Measurements from ENCODE around the gene SUN5.
"Not testable (repeated sequence)": the region's sequence is repeated elsewhere in the genome, so short reads cannot be mapped to it uniquely, and the experiment has no call there.

The SUN5 gene

DNA sequence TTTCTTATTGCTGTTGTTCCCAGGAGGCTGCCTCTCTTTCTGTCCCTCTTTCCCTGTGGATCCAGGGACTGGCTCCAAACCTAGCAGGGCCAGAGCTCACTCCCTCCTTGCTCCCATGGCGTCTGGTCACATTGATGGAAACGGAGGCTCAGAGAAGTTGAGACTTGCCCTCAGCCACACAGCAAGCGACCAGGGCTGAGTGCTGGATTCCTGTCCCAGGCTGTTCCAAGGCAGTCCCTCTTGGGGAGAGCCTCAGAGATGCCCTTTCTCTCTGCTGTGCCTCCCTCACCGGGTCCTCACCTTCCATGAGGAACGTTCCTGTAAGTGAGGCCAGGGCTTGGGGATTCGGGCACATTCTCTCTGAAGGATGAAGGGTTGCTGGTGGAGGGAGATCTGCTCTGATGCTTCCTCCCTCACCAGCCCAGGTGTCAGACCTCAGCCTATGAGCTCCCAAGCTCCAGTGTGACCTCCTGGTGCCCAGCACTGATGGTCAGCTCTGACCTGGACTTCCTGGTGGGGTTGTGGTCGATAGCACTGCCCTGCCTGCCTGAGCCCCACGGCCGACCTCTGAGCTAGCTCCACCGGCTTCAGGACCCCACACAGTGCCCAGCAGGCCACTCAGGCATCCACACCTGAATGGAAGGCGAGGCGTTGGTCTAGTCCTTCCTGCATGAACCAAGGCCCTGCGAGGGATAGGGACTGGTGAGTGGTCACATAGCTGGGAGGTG, 26.8 kb downstream of the SUN5 start:
- DNase-seq (ENCODE audit: low read depth in 2 of 2): no peak

DNA sequence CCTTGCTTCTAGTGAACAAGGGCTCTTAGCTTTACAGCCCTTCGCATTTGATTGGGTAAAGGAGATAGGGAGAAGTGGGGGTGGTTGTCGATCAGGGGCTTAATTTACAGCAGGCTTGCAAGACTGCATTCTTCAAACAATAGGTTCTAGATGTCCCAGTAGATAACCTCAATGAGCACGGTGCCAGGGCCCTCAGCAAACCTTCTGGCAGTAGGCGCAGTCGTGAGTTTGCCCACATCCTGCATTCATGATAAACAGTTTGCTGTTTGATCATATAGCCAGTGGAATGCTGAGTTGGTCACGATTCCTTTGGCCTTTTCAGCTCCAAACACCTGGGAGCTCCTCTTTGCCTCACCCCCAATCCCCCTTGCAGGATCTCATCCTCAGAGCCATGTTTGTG, 27.5 kb downstream of the SUN5 start:
- DNase-seq (ENCODE audit: low read depth in 2 of 2): no peak

- DNase-seq (ENCODE audit: low read depth in 2 of 2): no peak
These were observed 28.2 kb downstream of the SUN5 start for GRCh38 chr20:32975698-32976674.

DNA sequence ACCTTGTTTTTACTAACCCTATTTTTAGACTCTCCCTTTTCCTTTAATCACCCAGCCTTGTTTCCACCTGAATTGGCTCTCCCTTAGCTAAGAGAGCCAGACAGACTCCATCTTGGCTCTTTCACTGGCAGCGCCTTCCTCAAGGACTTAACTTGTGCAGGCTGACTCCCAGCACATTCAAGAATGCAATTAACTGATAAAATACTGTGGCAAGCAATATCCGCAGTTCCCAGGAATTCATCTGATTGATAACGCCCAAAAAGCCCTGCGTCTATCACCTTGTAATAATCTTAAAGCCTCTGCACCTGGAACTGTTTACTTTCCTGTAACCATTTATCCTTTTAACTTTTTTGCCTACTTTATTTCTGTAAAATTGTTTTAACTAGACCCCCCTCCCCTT, 29.1 kb downstream of the SUN5 start:
- not testable (repeated sequence) for DNase-seq (ENCODE audit: low read depth in 2 of 2)

DNA sequence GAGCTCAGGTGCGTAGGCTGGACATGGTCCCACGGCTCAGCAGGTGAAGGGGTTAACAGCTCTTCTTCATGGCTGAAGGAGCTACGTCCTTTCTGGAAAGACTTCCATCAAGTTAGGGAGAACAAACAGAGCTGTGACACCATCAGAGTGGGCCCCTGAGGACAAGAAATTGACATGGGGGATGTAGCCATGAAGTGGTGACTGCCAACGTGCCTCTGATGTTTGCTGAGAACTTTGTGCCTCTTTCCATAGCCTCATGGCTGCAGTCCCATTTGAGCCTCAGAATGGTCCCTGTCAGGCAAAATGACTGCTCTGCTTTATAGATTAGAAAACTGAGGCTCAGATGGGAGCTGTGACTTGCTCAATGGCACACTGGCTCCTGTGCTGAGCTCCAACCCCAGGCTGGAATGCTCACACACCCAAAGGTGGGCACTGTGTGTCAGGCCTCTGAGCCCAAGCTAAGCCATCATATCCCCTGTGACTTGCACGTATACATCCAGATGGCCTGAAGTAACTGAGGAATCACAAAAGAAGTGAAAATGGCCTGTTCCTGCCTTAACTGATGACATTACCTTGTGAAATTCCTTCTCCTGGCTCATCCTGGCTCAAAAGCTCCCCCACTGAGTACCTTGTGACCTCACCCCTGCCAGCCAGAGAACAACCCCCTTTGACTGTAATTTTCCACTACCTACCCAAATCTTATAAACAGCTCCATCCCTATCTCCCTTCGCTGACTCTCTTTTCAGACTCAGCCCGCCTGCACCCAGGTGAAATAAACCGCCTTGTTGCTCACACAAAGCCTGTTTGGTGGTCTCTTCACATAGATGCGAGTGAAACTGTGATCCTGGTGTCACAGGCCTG, 29.8 kb downstream of the SUN5 start:
- not testable (repeated sequence) for DNase-seq (ENCODE audit: low read depth in 2 of 2)

DNA sequence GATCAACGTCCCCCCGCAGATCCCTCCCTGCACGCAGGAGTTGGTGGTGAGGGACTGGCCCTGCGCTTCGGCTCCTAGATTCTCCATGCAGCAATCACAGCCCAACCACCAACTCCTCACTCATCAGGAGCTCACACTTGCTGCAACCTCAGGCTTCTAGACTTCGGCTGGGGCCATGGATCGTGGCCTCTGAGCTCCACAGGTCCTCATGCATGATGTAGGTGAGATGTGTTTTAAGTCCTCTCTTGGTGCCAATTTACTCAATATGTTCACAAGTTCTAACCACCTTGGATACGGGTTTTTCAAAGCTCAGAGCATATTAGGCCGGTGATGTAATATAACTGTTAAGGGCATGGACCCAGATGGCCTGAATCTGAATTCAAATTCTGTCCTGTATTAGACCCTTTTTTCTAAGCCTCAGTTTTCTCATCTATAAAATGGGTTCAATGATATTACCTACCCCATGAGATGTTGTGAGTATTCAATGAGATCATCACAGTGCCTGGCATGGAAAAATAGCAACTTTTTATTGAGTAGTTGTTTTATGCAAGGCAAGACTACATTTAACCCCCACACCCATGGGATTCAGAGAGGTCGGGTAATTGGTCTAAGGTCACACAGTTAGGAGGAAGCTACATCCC, 31.0 kb downstream of the SUN5 start:
- no peak for DNase-seq (ENCODE audit: low read depth in 2 of 2)

DNA sequence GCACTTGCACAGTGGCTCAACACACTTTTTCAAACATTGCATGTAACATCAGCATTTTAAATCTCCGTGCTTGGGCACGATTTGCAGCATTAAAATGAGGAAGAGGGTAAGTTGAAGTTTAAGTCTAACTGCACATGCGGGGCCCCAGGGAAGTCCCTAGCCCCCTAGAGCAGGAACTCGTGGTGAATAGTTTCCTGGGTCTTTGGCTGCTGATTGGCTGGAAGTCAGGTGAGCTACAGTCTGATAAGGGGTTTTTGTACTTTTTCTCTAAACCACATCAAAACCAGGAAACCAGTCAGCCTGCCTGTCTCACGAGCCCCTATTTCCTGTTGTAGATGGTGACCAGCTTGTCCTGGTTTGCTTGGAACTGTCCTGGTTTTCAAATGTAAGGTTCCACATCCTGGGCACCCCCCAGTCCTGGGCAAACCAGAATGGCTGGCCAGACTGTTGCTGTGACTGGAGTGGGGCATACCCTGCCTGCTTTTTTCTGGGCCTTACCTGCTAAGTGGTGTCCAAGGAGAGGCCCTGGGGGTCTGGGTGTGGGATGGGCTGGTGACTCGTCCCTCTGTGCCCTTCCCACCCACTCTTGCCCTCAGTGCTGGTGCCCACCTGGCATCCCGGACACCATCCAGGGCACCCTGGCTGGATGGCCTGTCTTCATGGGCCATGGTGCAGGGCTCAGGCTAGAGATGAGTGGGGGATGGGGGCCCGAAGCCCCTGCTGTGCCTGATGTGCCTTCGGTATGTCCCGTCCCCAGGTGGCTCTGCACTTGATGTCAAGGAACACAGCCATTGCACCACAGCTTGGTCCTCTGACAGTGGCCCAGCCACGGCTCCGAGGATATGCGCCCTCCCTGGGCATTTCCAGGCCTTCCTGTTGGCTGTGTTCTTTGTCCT, 31.8 kb downstream of the SUN5 start:
- peak; percentile 40 to 67 for DNase-seq (ENCODE audit: low read depth in 2 of 2)

- no peak for DNase-seq (ENCODE audit: low read depth in 2 of 2)
These were observed 32.5 kb downstream of the SUN5 start for GRCh38 chr20:32971703-32972161.

DNA sequence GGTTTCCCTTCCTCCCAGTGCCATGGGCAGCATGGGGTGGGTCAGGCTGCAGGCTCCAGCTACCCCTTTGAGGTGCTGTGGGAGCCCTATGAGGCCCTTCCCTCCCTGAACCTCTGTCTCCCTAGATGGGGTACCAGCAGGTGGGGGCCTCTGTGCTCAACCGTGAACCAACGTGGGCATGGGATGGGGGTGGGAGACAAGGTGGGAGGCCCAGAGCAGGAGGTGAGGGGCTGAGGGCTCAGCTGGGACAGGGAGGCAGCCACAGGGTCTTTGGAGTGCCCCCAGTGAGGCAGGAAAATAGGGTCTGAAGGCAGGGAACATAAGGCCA, 33.3 kb downstream of the SUN5 start:
- no peak for DNase-seq (ENCODE audit: low read depth in 2 of 2)

DNA sequence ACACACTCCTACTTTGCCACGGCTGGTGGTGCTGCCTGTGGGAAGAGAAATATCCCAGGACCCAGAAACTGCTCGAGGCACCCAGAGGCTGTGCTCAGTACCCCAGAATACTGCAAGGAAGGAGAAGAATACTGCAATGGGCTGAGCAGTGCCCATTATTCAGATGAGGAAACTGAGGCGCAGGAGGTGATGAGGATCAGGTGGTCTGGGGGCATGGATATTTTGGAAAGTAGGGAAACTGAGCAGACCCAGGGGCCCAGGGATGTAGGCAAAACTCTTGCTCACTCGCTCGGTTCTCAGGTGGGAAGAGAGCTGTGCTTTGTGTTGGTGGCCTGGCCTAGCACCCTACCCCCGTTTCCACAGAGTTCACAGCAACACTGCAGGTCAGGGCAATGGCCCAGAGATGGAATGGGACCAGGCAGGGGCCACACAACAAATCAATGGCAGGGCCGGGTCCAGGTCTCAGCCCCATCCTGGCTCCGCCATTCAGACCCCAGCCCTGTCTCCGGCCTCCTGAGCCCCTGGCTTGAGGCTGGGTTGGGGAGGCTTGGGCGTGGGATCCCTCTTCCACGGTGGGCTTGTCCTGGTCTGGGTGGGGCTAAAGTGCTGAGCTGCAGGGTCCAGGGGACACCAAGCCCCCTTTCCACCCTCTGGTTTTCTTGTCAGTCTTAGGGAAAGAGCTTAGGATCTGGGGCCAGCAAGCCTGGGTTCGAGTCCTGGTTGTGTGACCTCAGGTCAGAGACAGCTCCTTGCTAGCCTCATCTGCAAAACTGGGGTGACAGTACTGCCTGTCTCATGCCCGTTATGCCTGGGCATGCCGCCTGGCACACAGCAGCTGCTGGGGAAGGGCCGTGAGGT, 33.9 kb downstream of the SUN5 start:
- DNase-seq (ENCODE audit: low read depth in 2 of 2): no peak

DNA sequence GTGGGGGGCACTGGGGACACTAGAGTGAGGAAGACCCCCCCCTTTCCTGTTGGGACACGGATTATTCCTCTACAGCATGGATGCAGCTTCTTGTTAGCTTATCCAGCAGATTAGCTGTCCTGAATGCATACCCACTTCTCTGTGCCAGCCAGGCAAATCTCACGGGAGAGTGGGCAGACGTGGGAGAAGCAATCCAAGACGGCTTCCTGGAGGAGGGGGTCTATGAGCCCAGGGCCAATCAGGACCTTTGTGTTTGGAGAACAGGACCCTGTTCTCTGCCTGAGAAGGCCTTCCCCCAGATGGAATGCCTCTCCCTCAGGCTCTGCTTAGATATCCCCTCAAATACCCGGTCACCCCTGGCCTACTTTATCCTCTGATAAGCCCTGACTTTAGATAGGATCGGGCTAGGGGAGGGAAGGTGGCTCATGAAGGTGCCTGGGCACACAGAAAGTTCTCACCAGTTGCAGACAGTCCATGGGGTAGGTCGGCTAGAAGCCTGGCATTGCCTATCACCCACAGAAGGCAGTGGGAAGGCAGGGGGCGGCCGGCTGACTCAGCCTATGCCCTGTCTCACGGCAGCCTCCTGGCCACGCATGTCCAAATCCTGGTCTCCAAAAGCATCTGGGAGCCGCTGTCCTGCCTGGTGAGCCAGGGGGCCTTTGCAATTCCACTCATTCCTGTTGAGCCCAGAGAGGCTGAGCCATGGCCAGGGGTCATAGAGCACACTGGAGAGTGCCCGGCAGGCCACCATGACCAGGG, 34.7 kb downstream of the SUN5 start:
- DNase-seq (ENCODE audit: low read depth in 2 of 2): no peak

GRCh38 chr20:32968478-32969241, 35.6 kb downstream of the SUN5 start:
- no peak for DNase-seq (ENCODE audit: low read depth in 2 of 2)

GRCh38 chr20:32967961-32968457, 36.2 kb downstream of the SUN5 start:
- DNase-seq (ENCODE audit: low read depth in 2 of 2): peak in 1 of 2 donors; percentile 23

DNA sequence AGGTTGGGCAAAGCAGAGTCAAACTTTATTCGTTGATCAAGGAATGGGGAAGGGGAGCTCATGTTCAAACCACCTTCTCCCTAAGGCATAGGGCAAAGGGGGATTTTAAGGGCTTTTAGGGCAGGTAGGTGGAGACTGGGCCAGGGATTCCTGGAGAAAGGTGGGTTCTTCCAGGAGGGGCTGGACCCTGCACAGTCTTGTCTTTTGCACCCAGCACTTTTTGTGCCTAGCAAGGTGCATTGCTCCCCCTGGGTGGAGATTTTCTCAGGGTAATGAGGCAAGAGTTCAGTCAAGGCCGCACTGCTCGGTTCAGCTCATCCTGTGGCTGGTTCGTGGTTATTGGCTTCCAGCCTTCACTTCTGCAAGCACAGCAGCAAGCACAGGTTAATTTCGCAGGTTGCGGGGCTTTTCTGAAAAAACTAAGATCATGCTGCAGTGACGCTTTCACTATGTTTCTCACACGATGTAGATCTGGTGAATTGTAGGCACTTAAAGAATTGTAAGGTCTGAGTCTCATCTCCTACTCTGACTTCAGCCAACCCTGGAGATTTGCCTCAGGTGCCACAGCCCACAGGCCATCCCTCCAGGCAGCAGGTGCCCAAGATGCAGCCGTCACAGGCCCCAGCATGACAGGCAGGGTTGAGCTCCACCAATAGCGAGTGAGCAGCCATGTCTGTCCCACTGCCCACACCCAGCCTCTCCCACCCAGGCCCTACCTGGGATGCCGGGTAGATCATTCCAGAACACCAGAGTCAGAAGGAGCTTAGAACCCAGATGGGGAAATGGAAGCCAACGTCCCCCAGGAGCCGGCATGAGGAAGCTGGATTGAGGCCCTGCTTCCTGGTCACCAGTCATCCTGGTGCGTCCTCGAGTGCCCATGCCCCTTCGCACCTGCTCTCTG, 37.1 kb downstream of the SUN5 start:
- no peak for DNase-seq (ENCODE audit: low read depth in 2 of 2)

DNA sequence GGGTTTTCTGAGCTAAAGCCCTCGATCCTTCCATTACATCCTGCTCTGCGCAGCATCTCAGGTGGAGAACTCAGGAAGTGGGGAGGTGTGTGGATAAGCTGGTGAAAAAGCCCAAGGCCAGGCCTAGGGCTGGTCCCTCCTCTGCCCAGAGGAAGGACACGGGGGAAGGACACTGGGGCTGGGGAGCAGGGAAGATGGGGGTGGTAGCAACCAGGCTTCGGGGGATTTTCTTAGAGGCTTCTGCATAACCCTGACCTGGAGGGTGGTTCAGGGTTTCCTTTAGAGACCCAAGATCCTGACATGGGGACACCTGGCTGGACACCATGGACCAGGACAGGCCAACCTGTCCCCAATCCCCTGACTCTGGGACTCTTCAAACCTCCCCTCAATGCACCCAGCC, 37.9 kb downstream of the SUN5 start:
- DNase-seq (ENCODE audit: low read depth in 2 of 2): no peak

DNA sequence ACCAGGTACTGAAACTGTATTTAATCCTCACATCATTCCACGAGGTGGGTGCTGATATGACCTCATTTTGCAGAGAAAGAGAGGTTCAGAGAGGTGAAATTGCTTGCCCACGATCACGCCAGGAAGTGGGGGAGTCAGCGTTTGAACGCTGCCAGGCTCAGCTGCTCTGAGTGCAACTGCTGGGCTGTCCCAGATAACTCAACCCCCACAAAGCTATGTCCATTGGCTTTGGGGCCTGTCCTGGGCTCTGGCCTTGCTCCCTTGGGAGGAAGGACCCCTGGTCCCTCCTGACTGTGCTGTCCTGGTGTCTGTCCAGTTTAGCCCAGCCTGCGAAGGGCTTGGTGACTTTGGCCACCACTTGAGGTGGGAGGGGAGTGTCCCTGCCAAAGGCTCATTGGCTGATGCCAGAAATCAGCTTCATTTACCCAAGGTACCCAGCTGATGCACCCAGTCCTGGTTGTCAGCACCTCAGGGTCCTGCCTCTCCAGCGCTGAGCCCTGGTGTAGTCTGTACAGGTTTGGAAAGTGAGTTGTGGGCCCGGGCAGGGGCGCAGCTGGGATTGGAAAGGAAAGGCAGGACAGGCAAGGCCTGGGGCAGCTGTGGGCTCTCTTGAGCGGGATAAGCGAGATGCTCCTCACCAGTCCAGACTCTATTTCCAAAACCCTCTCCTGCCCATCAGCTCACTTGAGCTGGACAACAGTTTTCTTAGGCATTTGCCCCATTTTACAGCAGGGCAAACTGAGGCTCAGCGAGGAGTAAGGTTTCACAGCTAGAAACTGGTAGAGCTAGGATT, 38.5 kb downstream of the SUN5 start:
- no peak for DNase-seq (ENCODE audit: low read depth in 2 of 2)
